Measurements from ENCODE around the gene EGFL8. TPM values are rescaled to one million over a fixed set of nuclear protein-coding genes. Genes with fewer than 3 reads are reported as not detected.

EGFL8 gene
- total RNA-seq, 1 experiment from 2014 or later = 11.1 TPM

DNA sequence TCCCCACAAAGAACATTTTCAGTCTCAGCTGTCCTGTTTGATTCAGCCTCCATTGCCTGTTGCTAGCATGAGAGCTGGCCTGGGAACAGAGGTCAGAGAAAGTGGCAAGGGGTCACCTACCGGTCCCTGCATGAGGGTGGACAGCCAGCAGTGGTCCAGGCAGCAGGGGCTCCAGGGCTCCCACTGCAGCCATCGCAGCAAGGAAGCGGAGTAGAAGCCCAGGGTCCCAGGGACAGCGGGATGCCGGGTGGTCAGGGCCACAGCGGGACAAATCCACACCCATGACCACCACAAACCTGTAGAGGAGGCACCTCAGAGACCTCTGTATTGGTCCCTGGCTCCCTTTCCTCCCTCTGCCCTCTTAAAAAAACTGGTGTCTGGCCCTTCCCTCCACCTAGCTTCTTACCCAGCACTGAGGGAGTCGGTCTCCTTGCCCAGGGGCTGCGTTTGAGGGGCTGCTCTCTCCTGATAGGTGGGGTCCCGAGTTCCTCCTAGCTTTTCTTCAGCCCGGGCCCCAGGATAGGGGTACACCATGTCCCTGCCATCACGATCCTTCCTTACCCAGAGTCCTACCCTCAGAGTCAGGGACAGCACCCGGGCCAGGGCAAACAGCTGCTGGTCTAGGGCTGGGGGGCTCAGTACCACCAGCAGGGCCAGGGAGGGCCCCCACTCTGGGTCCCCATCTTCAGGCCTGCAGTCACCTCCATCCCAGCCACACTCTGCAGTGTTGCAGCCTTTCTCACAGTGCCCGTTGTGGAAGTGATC, 36.5 kb downstream of the EGFL8 start:
- intact Hi-C loops (cut with micrococcal nuclease; ENCODE audit: unreplicated experiment) (no loop called here), in situ Hi-C loops (cut with HindIII; ENCODE audit: low pct_unique_long_range_greater_than_20kb, low sequenced_read_pairs) (no loop called here)
- no peak overlapping the region for H3K4me3 ChIP-seq (ENCODE audit: low read depth in 2 of 2, low read length in 2 of 2)
- no peaks in the 10 kb centered on the region for H3K36me3 ChIP-seq (ENCODE audit: control insufficient read depth, insufficient read depth, low read length)
- no peak overlapping the region for H3K27ac ChIP-seq (ENCODE audit: low read length)
- no peaks in the 10 kb centered on the region for H3K27me3 ChIP-seq (ENCODE audit: control insufficient read depth, insufficient read depth, low read length)
- ChIA-PET POLR2A (no interaction called here), CTCF (interaction anchor here (0.5 kb wide), 1 partner anchor 98 kb away, joined by 7 read pairs; no protein-coding TSS in a partner anchor)
- ATAC-seq (no peak), DNase-seq (ENCODE audit: low read depth, low spot score) (no peak)
- BruUV-seq (replicated peaks) = no TSS peak
- H3K4me1 ChIP-seq (ENCODE audit: control insufficient read depth, insufficient read depth, low read length) = peaks cover 10% of the 10 kb centered on the region
- H3K9me3 ChIP-seq (ENCODE audit: control insufficient read depth, insufficient read depth, low read depth, low read length) = no peaks in the 10 kb centered on the region
- TF ChIP-seq POLR2AphosphoS5 (IDR thresholded peaks at IDR 0.05; ENCODE audit: low read depth, low read length) (no peak), TCF7L2 (IDR thresholded peaks at IDR 0.05; ENCODE audit: low read depth, low read length) (no peak), REST (IDR thresholded peaks at IDR 0.05; ENCODE audit: insufficient read depth in 1 of 2, low read depth in 2 of 2, low read length in 1 of 2) (no peak), SIN3A (IDR thresholded peaks at IDR 0.05; ENCODE audit: borderline replicate concordance, insufficient read depth, low read depth, low read length) (no peak)
- TF ChIP-seq, protein P1, sequence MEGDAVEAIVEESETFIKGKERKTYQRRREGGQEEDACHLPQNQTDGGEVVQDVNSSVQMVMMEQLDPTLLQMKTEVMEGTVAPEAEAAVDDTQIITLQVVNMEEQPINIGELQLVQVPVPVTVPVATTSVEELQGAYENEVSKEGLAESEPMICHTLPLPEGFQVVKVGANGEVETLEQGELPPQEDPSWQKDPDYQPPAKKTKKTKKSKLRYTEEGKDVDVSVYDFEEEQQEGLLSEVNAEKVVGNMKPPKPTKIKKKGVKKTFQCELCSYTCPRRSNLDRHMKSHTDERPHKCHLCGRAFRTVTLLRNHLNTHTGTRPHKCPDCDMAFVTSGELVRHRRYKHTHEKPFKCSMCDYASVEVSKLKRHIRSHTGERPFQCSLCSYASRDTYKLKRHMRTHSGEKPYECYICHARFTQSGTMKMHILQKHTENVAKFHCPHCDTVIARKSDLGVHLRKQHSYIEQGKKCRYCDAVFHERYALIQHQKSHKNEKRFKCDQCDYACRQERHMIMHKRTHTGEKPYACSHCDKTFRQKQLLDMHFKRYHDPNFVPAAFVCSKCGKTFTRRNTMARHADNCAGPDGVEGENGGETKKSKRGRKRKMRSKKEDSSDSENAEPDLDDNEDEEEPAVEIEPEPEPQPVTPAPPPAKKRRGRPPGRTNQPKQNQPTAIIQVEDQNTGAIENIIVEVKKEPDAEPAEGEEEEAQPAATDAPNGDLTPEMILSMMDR (IDR thresholded peaks at IDR 0.05) = no peak

DNA sequence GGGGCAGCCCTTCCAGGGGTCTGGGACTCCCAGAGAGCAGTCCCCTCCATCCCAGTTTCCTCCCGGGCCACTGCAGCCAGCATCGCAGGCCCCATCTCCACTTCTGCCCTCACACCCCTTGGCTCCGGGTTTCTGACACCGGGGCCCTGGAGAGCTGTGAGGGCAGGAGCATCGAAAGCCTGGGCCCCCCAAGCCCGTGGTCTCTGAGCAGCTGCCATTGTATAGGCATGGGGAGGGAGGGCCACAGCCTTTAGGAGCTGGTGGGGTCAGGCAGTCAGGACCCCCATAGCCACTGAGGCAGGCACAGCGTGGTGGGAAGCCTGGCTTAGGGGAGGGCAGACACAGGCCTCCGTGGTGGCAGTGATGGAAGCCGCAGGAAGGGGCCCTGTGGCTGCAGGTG, 37.8 kb downstream of the EGFL8 start:
- intact Hi-C loops (cut with micrococcal nuclease; ENCODE audit: unreplicated experiment) = no loop called here
- no peak overlapping the region for H3K4me3 ChIP-seq (ENCODE audit: low read depth in 2 of 2, low read length in 2 of 2)
- no peaks in the 10 kb centered on the region for H3K36me3 ChIP-seq (ENCODE audit: control insufficient read depth, insufficient read depth, low read length)
- no peak overlapping the region for H3K27ac ChIP-seq (ENCODE audit: low read length)
- in situ Hi-C loops (cut with HindIII; ENCODE audit: low pct_unique_long_range_greater_than_20kb, low sequenced_read_pairs) = no loop called here
- BruUV-seq (replicated peaks) = no TSS peak
- CTCF ChIA-PET = no interaction called here
- ATAC-seq (no peak), DNase-seq (ENCODE audit: low read depth, low spot score) (no peak)
- peaks cover 4% of the 10 kb centered on the region for H3K4me1 ChIP-seq (ENCODE audit: control insufficient read depth, insufficient read depth, low read length)
- TF ChIP-seq, protein P1 (IDR thresholded peaks at IDR 0.05) = no peak
- TF ChIP-seq SIN3A (IDR thresholded peaks at IDR 0.05; ENCODE audit: borderline replicate concordance, insufficient read depth, low read depth, low read length) (no peak), REST (IDR thresholded peaks at IDR 0.05; ENCODE audit: insufficient read depth in 1 of 2, low read depth in 2 of 2, low read length in 1 of 2) (no peak), TCF7L2 (IDR thresholded peaks at IDR 0.05; ENCODE audit: low read depth, low read length) (no peak), POLR2AphosphoS5 (IDR thresholded peaks at IDR 0.05; ENCODE audit: low read depth, low read length) (no peak)
- POLR2A ChIA-PET = no interaction called here
- no peaks in the 10 kb centered on the region for H3K9me3 ChIP-seq (ENCODE audit: control insufficient read depth, insufficient read depth, low read depth, low read length)
- no peaks in the 10 kb centered on the region for H3K27me3 ChIP-seq (ENCODE audit: control insufficient read depth, insufficient read depth, low read length)
